Measurements from ENCODE around the gene TGM6. TPM values are rescaled to one million over a fixed set of nuclear protein-coding genes. Genes with fewer than 3 reads are reported as not detected.

TGM6 gene
- total RNA-seq, 1 experiment from 2014 or later, result not detected

DNA sequence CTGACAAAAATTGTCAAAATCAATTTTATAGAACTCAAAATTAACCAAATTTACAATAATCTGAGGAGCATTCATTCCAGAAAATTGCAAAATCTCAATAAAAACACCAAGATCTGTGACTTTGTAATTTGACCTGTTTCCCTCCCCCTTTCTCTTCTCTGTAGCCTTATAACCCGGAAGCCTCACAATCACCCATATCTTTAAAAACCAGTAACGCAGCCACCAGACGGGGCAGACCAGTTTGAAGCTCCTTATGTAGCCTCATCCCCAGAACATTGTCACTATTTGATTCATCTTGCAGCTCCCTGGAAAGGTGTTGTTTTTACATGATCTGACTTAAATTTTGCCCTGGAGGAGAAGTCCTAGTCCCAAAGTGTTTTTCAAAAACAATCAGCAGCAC, 27.5 kb upstream of the TGM6 start:
- H3K79me2 ChIP-seq (ENCODE audit: insufficient read depth, low read length), result no peaks in the 10 kb centered on the region
- no peak overlapping the region for H3K14ac ChIP-seq (ENCODE audit: insufficient read depth, low read length)
- Mint-ChIP-seq H3K9me3 (no peaks in the 10 kb centered on the region; a peak in 1 of 5 replicates), H3K4me3 (no peak overlapping the region), H3K27me3 (ENCODE audit: low read depth) (peaks cover 6% of the 10 kb centered on the region), H3K4me1 (peaks cover 3 to 6% of the 10 kb centered on the region in 2 experiments; a peak in 3 of 4 replicates), H3K36me3 (ENCODE audit: insufficient read depth in 1 of 3, low read depth in 3 of 3) (no peaks in the 10 kb centered on the region), H3K27ac (no peak overlapping the region)
- no peak overlapping the region for H2AFZ ChIP-seq (ENCODE audit: low read length)
- H3K23me2 ChIP-seq (ENCODE audit: insufficient read length, low read depth, low read length, poor library complexity, severe bottlenecking), result no peaks in the 10 kb centered on the region
- TF ChIP-seq, protein P1, sequence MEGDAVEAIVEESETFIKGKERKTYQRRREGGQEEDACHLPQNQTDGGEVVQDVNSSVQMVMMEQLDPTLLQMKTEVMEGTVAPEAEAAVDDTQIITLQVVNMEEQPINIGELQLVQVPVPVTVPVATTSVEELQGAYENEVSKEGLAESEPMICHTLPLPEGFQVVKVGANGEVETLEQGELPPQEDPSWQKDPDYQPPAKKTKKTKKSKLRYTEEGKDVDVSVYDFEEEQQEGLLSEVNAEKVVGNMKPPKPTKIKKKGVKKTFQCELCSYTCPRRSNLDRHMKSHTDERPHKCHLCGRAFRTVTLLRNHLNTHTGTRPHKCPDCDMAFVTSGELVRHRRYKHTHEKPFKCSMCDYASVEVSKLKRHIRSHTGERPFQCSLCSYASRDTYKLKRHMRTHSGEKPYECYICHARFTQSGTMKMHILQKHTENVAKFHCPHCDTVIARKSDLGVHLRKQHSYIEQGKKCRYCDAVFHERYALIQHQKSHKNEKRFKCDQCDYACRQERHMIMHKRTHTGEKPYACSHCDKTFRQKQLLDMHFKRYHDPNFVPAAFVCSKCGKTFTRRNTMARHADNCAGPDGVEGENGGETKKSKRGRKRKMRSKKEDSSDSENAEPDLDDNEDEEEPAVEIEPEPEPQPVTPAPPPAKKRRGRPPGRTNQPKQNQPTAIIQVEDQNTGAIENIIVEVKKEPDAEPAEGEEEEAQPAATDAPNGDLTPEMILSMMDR (conservative IDR thresholded peaks at IDR 0.05), result no peak
- H3K4me2 ChIP-seq (ENCODE audit: insufficient read depth, insufficient read length, low read length), result no peak overlapping the region
- no CpG with 5 or more reads among the region's 3 CpGs for WGBS (ENCODE audit: extremely low coverage, insufficient read length, low lambda C conversion rate)
- H2BK120ac ChIP-seq (ENCODE audit: low read depth, low read length, poor library complexity, severe bottlenecking), result no peak overlapping the region
- H3K79me1 ChIP-seq (ENCODE audit: insufficient read depth, low read depth, low read length, poor library complexity, severe bottlenecking), result no peaks in the 10 kb centered on the region
- H4K91ac ChIP-seq (ENCODE audit: insufficient read length, low read depth, low read length), result no peak overlapping the region
- H3K4me1 ChIP-seq (ENCODE audit: insufficient read depth, low read length), result no peaks in the 10 kb centered on the region
- no peak overlapping the region for H3K23ac ChIP-seq (ENCODE audit: insufficient read length, low read depth, low read length)
- no peak overlapping the region for H3K4ac ChIP-seq (ENCODE audit: low read depth, low read length)
- no peak overlapping the region for H3K56ac ChIP-seq (ENCODE audit: insufficient read length, low read depth, low read length)
- H3K27me3 ChIP-seq (ENCODE audit: insufficient read depth, low read length), result no peaks in the 10 kb centered on the region
- H3K18ac ChIP-seq (ENCODE audit: insufficient read length, low read depth, low read length), result no peak overlapping the region
- H2BK15ac ChIP-seq (ENCODE audit: low read depth, low read length), result no peak overlapping the region
- H4K20me1 ChIP-seq (ENCODE audit: control insufficient read depth, insufficient read depth, insufficient read length), result no peaks in the 10 kb centered on the region
- H3K27ac ChIP-seq (ENCODE audit: insufficient read length, low read depth, low read length), result no peak overlapping the region
- no peak overlapping the region for H3T11ph ChIP-seq (ENCODE audit: low read length)
- H2BK12ac ChIP-seq (ENCODE audit: insufficient read length, low read depth, low read length), result no peak overlapping the region
- H2BK20ac ChIP-seq (ENCODE audit: low read depth, low read length, poor library complexity, severe bottlenecking), result no peak overlapping the region
- H4K8ac ChIP-seq (replicated peaks; ENCODE audit: insufficient read length, low read depth, low read length), result no peak overlapping the region
- no peak overlapping the region for H3K9ac ChIP-seq (ENCODE audit: extremely low read depth, insufficient read length, low read length)
- no peak overlapping the region for H2AK5ac ChIP-seq (ENCODE audit: insufficient read length, low read length)
- DNase-seq, result no peak
- no peak overlapping the region for H4K5ac ChIP-seq (ENCODE audit: insufficient read length, low read depth, low read length)
- H3K9me3 ChIP-seq (ENCODE audit: control insufficient read depth, low read depth, low read length), result no peaks in the 10 kb centered on the region
- no peak overlapping the region for H2BK5ac ChIP-seq (ENCODE audit: insufficient read length, low read length)

Data from H9 (cell line).